Measurements from ENCODE around the gene ZNF329.

- TF ChIP-seq POLR2A (IDR thresholded peaks at IDR 0.05; ENCODE audit: borderline replicate concordance, extremely low read depth, insufficient read depth, insufficient read length) (no peak), CEBPB (IDR thresholded peaks at IDR 0.05; ENCODE audit: low read depth) (no peak)
- TF ChIP-seq, protein P1, sequence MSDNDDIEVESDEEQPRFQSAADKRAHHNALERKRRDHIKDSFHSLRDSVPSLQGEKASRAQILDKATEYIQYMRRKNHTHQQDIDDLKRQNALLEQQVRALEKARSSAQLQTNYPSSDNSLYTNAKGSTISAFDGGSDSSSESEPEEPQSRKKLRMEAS (IDR thresholded peaks at IDR 0.05) = no peak
- TF ChIP-seq, protein P2, sequence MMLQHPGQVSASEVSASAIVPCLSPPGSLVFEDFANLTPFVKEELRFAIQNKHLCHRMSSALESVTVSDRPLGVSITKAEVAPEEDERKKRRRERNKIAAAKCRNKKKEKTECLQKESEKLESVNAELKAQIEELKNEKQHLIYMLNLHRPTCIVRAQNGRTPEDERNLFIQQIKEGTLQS (IDR thresholded peaks at IDR 0.05) = no peak
- TF ChIP-seq, protein P3, sequence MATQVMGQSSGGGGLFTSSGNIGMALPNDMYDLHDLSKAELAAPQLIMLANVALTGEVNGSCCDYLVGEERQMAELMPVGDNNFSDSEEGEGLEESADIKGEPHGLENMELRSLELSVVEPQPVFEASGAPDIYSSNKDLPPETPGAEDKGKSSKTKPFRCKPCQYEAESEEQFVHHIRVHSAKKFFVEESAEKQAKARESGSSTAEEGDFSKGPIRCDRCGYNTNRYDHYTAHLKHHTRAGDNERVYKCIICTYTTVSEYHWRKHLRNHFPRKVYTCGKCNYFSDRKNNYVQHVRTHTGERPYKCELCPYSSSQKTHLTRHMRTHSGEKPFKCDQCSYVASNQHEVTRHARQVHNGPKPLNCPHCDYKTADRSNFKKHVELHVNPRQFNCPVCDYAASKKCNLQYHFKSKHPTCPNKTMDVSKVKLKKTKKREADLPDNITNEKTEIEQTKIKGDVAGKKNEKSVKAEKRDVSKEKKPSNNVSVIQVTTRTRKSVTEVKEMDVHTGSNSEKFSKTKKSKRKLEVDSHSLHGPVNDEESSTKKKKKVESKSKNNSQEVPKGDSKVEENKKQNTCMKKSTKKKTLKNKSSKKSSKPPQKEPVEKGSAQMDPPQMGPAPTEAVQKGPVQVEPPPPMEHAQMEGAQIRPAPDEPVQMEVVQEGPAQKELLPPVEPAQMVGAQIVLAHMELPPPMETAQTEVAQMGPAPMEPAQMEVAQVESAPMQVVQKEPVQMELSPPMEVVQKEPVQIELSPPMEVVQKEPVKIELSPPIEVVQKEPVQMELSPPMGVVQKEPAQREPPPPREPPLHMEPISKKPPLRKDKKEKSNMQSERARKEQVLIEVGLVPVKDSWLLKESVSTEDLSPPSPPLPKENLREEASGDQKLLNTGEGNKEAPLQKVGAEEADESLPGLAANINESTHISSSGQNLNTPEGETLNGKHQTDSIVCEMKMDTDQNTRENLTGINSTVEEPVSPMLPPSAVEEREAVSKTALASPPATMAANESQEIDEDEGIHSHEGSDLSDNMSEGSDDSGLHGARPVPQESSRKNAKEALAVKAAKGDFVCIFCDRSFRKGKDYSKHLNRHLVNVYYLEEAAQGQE (IDR thresholded peaks at IDR 0.05; ENCODE audit: low read depth) = no peak
Observed at GRCh38 chr19:58129284-58129683, 21.3 kb downstream of the ZNF329 start.
